CD14-positive monocyte (primary cell): ENCODE measurements around the gene ARPC5L. TPM values are rescaled to one million over a fixed set of nuclear protein-coding genes. Genes with fewer than 3 reads are reported as not detected.
A peak's percentile ranks its signal among the peaks of the same experiment; 100 is the strongest.

Source experiments
- DNase-seq, 3 donors: peaks; one replicate each; pipeline ENCODE4 v3.0.0-alpha.2; 2011 to 2022
- H2AFZ ChIP-seq: 2 replicates; pipeline ENCODE4 v1.6.0; 2012; ENCODE audit warnings: mild to moderate bottlenecking, low read depth, low read length, inconsistent platforms; ENCODE audit not compliant: insufficient read depth, poor library complexity, severe bottlenecking
- H3K27ac ChIP-seq, 2 donors: 1 replicate in 1 of 2; 2 replicates in 1 of 2; pipeline ENCODE4 v1.5.1; 2012 to 2013; ENCODE audit warnings: low read length in 2 of 2, control low read depth in 1 of 2, inconsistent platforms in 1 of 2, low read depth in 1 of 2, mild to moderate bottlenecking in 1 of 2
- H3K27me3 ChIP-seq, 2 donors: one replicate each; pipeline versions ENCODE4 v1.6.0 to v1.6.1; 2011 to 2013; ENCODE audit warnings: low read length in 2 of 2; ENCODE audit not compliant: control insufficient read depth in 2 of 2, insufficient read depth in 2 of 2
- H3K36me3 ChIP-seq, 2 donors: replicated peaks in 1 of 2; 1 replicate in 1 of 2; 2 replicates in 1 of 2; pipeline versions ENCODE4 v1.5.1 to v1.6.1; 2012 to 2013; ENCODE audit warnings: low read length in 2 of 2, control low read depth in 1 of 2, inconsistent platforms in 1 of 2, mild to moderate bottlenecking in 1 of 2; ENCODE audit not compliant: insufficient read depth in 2 of 2, control insufficient read depth in 1 of 2
- H3K4me1 ChIP-seq, 2 donors: 1 replicate in 1 of 2; 2 replicates in 1 of 2; pipeline versions ENCODE4 v1.5.1 to v1.6.1; 2012 to 2013; ENCODE audit warnings: low read length in 2 of 2, control low read depth in 1 of 2, inconsistent platforms in 1 of 2, mild to moderate bottlenecking in 1 of 2, moderate library complexity in 1 of 2; ENCODE audit not compliant: insufficient read depth in 2 of 2, control insufficient read depth in 1 of 2
- H3K4me2 ChIP-seq: replicated peaks from 2 replicates; pipeline ENCODE3; 2012; ENCODE audit warnings: low read length, moderate library complexity, mild to moderate bottlenecking; ENCODE audit not compliant: poor library complexity, severe bottlenecking; ENCODE audit errors: extremely low read depth
- H3K4me3 ChIP-seq, 3 experiments: fragments of 200-600 bp in 1 of 3; sonication (generic) in 1 of 3; replicated peaks in 1 of 3; 1 replicate in 2 of 3; 2 replicates in 1 of 3; pipeline ENCODE4 v1.5.1; 2011 to 2013; ENCODE audit warnings: low read length in 3 of 3, mild to moderate bottlenecking in 3 of 3, control low read depth in 2 of 3, low read depth in 2 of 3, inconsistent platforms in 1 of 3, moderate library complexity in 1 of 3
- H3K79me2 ChIP-seq: 2 replicates; pipeline ENCODE4 v1.6.0; 2012; ENCODE audit warnings: mild to moderate bottlenecking, control low read depth, inconsistent platforms, low read length, moderate library complexity; ENCODE audit not compliant: insufficient read depth
- H3K9ac ChIP-seq: 2 replicates; pipeline ENCODE4 v1.6.0; 2017; ENCODE audit warnings: low read length, mild to moderate bottlenecking; ENCODE audit not compliant: insufficient read depth, poor library complexity, severe bottlenecking
- H3K9me3 ChIP-seq, 2 donors: replicated peaks in 1 of 2; 1 replicate in 1 of 2; 2 replicates in 1 of 2; pipeline versions ENCODE4 v1.5.1 to v1.6.1; 2012 to 2013; ENCODE audit warnings: low read length in 2 of 2, control low read depth in 1 of 2; ENCODE audit not compliant: control insufficient read depth in 1 of 2, insufficient read depth in 1 of 2
- H4K20me1 ChIP-seq: 2 replicates; pipeline ENCODE4 v1.6.0; 2012; ENCODE audit warnings: mild to moderate bottlenecking, low read length, control low read depth, moderate library complexity; ENCODE audit not compliant: insufficient read depth
- H3K27ac Mint-ChIP-seq, 7 donors: one replicate each; pipeline ENCODE4 v1.8.0; 2020; ENCODE audit warnings: mild to moderate bottlenecking in 7 of 7, mixed read lengths in 7 of 7, moderate library complexity in 6 of 7, inconsistent platforms in 2 of 7
- H3K27me3 Mint-ChIP-seq, 3 donors: one replicate each; pipeline ENCODE4 v1.8.0; 2021 to 2022; ENCODE audit warnings: low read depth in 3 of 3, mild to moderate bottlenecking in 3 of 3, mixed read lengths in 3 of 3, moderate library complexity in 3 of 3, inconsistent platforms in 1 of 3
- H3K36me3 Mint-ChIP-seq, 2 donors: one replicate each; pipeline ENCODE4 v1.8.0; 2020; ENCODE audit warnings: mixed read lengths in 2 of 2, inconsistent platforms in 1 of 2, mild to moderate bottlenecking in 1 of 2
- H3K4me1 Mint-ChIP-seq: one replicate; pipeline ENCODE4 v1.8.0; 2020; ENCODE audit warnings: mild to moderate bottlenecking, mixed read lengths
- H3K4me3 Mint-ChIP-seq, 2 donors: one replicate each; pipeline ENCODE4 v1.8.0; 2020; ENCODE audit warnings: mild to moderate bottlenecking in 2 of 2, mixed read lengths in 2 of 2, moderate library complexity in 1 of 2
- H3K9me3 Mint-ChIP-seq, 7 donors: one replicate each; pipeline ENCODE4 v1.8.0; 2020 to 2022; ENCODE audit warnings: mixed read lengths in 7 of 7, mild to moderate bottlenecking in 6 of 7, moderate library complexity in 6 of 7, inconsistent platforms in 2 of 7
- CTCF ChIP-seq: fragments of 200-600 bp; IDR thresholded peaks from one replicate; pipeline ENCODE4 v1.8.0; 2022; ENCODE audit warnings: antibody characterized with exemption, mild to moderate bottlenecking
- WGBS: methylation state at CpG from one replicate; pipeline ENCODE4 v1.1.5; 2013; ENCODE audit warnings: missing lambda C conversion rate; ENCODE audit not compliant: insufficient coverage; 5-methylcytosine and 5-hydroxymethylcytosine counted together
- intact Hi-C, 2 donors: fragments of 100-400 bp; cut with micrococcal nuclease; formaldehyde crosslinking; loops; one replicate each; pipeline versions ENCODE4 v1.15.0 to v1.15.1; 2023
- polyA plus RNA-seq, 3 donors: library from polyadenylated mRNA; depleted of rRNA in 1 of 3; unstranded in 2 of 3; stranded (reverse) in 1 of 3; fragments of 300-500 nt in 2 of 3; fragments of >200 nt in 1 of 3; fragmentation: Illumina TruSeq in 2 of 3; gene quantifications; 1 replicate in 2 of 3; 2 replicates in 1 of 3; pipeline ENCODE4 v1.2.3, GENCODE V29; 2012 to 2021

The ARPC5L gene
- polyA plus RNA-seq, 3 donors: 16.0 to 35.2 (median 20.7) TPM

- intact Hi-C loops: no loop called here
- H3K27ac Mint-ChIP-seq: peak overlapping the region in 1 of 7 donors; percentile 74
Observed at GRCh38 chr9:124855944-124856765, 5.8 kb upstream of the ARPC5L start.

More at GRCh38 chr9:124855944-124856765, 5.8 kb upstream of the ARPC5L start:
- Histone ChIP-seq H3K36me3 (peaks cover 38 to 44% of the 10 kb centered on the region in 2 donors), H3K4me2 (no peak overlapping the region), H3K9ac (no peak overlapping the region), H3K4me1 (peaks cover 19 to 29% of the 10 kb centered on the region in 2 donors), H3K4me3 (no peak overlapping the region), H3K27me3 (no peaks in the 10 kb centered on the region), H3K79me2 (peaks cover 25% of the 10 kb centered on the region), H3K9me3 (no peaks in the 10 kb centered on the region), H2AFZ (no peak overlapping the region), H4K20me1 (peaks cover 53% of the 10 kb centered on the region), H3K27ac (peak overlapping the region in 1 of 2 donors; percentile 9)
- H3K9me3 Mint-ChIP-seq: no peaks in the 10 kb centered on the region
- TF ChIP-seq CTCF: no peak
- H3K27me3 Mint-ChIP-seq: peaks cover 4 to 12% (median 5%) of the 10 kb centered on the region in 3 donors
- H3K4me1 Mint-ChIP-seq: peaks cover 28% of the 10 kb centered on the region
- no peak overlapping the region for H3K4me3 Mint-ChIP-seq
- 71% methylated on average over 14 of the region's 16 CpGs for WGBS
- peaks cover 36 to 40% of the 10 kb centered on the region in 2 donors for H3K36me3 Mint-ChIP-seq
- DNase-seq: no peak
